ENCODE results near the gene NAA38.

DNA sequence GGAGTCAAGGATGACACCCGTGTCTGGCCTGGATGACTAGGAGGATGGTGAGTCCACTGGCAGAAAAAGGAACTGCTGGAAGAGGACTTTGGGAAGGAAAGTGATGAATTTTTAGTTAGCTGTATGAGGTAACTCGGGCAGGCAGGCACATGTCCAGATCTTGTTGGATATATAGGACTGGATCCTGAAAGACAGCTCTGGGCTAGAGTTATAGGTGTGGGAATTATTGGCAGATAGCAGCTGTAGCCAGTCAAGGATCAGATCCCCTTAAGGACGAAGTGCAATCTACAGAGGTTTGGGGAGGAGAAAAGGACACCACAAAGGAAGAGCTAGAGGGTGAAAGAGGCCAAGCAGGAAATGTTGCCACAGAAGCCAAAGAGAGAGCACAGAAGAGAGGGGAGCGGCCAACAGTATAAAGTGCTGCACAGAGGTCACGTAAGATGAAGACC lies 10.5 kb upstream of the NAA38 start:
- TF ChIP-seq EZH2phosphoT487 (IDR thresholded peaks at IDR 0.05; ENCODE audit: insufficient read depth, low read depth) (no peak), EZH2 (IDR thresholded peaks at IDR 0.05; ENCODE audit: insufficient read depth, poor library complexity, severe bottlenecking) (no peak)
